Measurements from ENCODE around the gene WDR64. TPM values are rescaled to one million over a fixed set of nuclear protein-coding genes. Genes with fewer than 3 reads are reported as not detected.

WDR64 gene
- total and polyA plus RNA-seq, 2 experiments from 2014 or later, result not detected

- TF ChIP-seq ZNF462 (CRISPR knock-in tag; IDR thresholded peaks at IDR 0.05), result no peak
- TF ChIP-seq ZNF114 (CRISPR knock-in tag; IDR thresholded peaks at IDR 0.05), result no peak
- no peak for TF ChIP-seq EZH2phosphoT487 (IDR thresholded peaks at IDR 0.05; ENCODE audit: unreplicated experiment)
- no peak for TF ChIP-seq JUNB (IDR thresholded peaks at IDR 0.05; ENCODE audit: unreplicated experiment)
- no peak for TF ChIP-seq NANOG (IDR thresholded peaks at IDR 0.05; ENCODE audit: borderline replicate concordance)
- no peak for TF ChIP-seq POLR2AphosphoS5 (IDR thresholded peaks at IDR 0.05; ENCODE audit: low read depth)
- TF ChIP-seq REST (IDR thresholded peaks at IDR 0.05; ENCODE audit: unreplicated experiment), result no peak
These were observed 37.9 kb upstream of the WDR64 start (continued) for GRCh38 chr1:241614144-241614543.
